Activated CD4-positive, alpha-beta T cell treated with anti-CD3 and anti-CD28 coated beads, Interleukin-2, amount 50 U/mL, for 24 hours (primary cell): ENCODE results near the gene KRTAP12-4.
"Not testable (repeated sequence)": the region's sequence is repeated elsewhere in the genome, so short reads cannot be mapped to it uniquely, and the experiment has no call there.

Experiments
- DNase-seq, 2 donors: peaks; one replicate each; pipeline ENCODE4 v3.0.0-alpha.2; 2020; ENCODE audit warnings: low read depth in 1 of 2, low spot score in 1 of 2

The KRTAP12-4 gene

GRCh38 chr21:44613386-44614155 is 40.9 kb downstream of the KRTAP12-4 start:
- no peak for DNase-seq

- no peak for DNase-seq
Observed at GRCh38 chr21:44612669-44613229, 41.7 kb downstream of the KRTAP12-4 start.

- DNase-seq = no peak
Observed at GRCh38 chr21:44612029-44612486, 42.4 kb downstream of the KRTAP12-4 start, which contains the start of gene KRTAP10-8. TSS of gene KRTAP10-8 (plus strand) at chr21:44612079. CDS start at chr21:44612101, 22 bp downstream.

DNA sequence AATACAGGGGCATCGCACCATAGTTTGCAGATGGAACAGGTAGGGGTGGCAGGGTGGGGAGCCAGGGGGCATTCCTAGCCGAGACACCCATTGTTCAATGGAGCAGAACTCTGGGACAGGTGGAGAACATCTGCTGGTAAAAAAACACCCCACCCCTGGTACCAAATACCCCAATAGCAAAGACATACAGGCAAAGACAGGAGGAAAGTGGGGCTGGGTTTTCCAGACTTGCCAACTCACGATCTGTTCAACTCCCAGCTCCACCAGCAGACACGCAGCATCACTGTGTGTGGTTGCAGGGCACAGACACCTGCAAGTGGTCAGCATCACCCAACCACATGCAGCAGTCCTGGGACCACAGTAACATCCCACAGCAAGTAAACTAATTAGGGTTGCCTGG is 42.9 kb downstream of the KRTAP12-4 start:
- no peak for DNase-seq

GRCh38 chr21:44610157-44610843 is 44.2 kb downstream of the KRTAP12-4 start:
- DNase-seq = not testable (repeated sequence)

- DNase-seq = no peak
Observed at GRCh38 chr21:44609193-44609592, 45.3 kb downstream of the KRTAP12-4 start.

- no peak for DNase-seq
Observed at GRCh38 chr21:44606495-44606894, 48.0 kb downstream of the KRTAP12-4 start.
